Ascending aorta (tissue), 2 donors: ENCODE data around the gene PPP3R1. TPM values are rescaled to one million over a fixed set of nuclear protein-coding genes. Genes with fewer than 3 reads are reported as not detected.
A peak's percentile ranks its signal among the peaks of the same experiment; 100 is the strongest.

Experiments used
- DNase-seq, 2 donors: peaks; one replicate each; pipeline ENCODE4 v3.0.0-alpha.2; 2019; ENCODE audit warnings: low spot score in 2 of 2
- H3K27ac ChIP-seq, 2 donors: fragments of 200-600 bp; sonication (generic); one replicate each; pipeline ENCODE4 v1.5.1; 2016 to 2017; ENCODE audit warnings: mild to moderate bottlenecking in 1 of 2
- H3K27me3 ChIP-seq: fragments of 200-600 bp; sonication (generic); one replicate; pipeline ENCODE4 v1.5.1; 2017
- H3K36me3 ChIP-seq, 2 donors: fragments of 200-600 bp; sonication (generic); one replicate each; pipeline ENCODE4 v1.5.1; 2016
- H3K4me1 ChIP-seq, 2 donors: fragments of 200-600 bp; sonication (generic); one replicate each; pipeline ENCODE4 v1.5.1; 2016 to 2017; ENCODE audit warnings: mild to moderate bottlenecking in 1 of 2
- H3K4me3 ChIP-seq, 2 donors: fragments of 200-600 bp; sonication (generic); one replicate each; pipeline ENCODE4 v1.5.1; 2016 to 2017; ENCODE audit warnings: mild to moderate bottlenecking in 1 of 2
- H3K9me3 ChIP-seq, 2 donors: fragments of 200-600 bp; sonication (generic); one replicate each; pipeline ENCODE4 v1.5.1; 2016
- intact Hi-C: fragments of 100-400 bp; cut with DNase I; formaldehyde crosslinking; loops from one replicate; pipeline ENCODE4 v1.15.1; 2023
- total RNA-seq: library from RNA; depleted of rRNA; stranded (reverse); fragments of >200 nt; gene quantifications from one replicate; pipeline ENCODE4 v1.1.0, GENCODE V29; 2016
- TF ChIP-seq, protein P1 (sequence below), 3 experiments: fragments of 200-600 bp in 2 of 3; fragments of 450-650 bp in 1 of 3; sonication (generic) in 2 of 3; IDR thresholded peaks; one replicate each; pipeline ENCODE4 v1.5.1; 2016 to 2019; ENCODE audit warnings: antibody characterized with exemption in 3 of 3, mild to moderate bottlenecking in 1 of 3, moderate library complexity in 1 of 3

PPP3R1 gene, protein sequence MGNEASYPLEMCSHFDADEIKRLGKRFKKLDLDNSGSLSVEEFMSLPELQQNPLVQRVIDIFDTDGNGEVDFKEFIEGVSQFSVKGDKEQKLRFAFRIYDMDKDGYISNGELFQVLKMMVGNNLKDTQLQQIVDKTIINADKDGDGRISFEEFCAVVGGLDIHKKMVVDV
- total RNA-seq, result 16.8 TPM

DNA sequence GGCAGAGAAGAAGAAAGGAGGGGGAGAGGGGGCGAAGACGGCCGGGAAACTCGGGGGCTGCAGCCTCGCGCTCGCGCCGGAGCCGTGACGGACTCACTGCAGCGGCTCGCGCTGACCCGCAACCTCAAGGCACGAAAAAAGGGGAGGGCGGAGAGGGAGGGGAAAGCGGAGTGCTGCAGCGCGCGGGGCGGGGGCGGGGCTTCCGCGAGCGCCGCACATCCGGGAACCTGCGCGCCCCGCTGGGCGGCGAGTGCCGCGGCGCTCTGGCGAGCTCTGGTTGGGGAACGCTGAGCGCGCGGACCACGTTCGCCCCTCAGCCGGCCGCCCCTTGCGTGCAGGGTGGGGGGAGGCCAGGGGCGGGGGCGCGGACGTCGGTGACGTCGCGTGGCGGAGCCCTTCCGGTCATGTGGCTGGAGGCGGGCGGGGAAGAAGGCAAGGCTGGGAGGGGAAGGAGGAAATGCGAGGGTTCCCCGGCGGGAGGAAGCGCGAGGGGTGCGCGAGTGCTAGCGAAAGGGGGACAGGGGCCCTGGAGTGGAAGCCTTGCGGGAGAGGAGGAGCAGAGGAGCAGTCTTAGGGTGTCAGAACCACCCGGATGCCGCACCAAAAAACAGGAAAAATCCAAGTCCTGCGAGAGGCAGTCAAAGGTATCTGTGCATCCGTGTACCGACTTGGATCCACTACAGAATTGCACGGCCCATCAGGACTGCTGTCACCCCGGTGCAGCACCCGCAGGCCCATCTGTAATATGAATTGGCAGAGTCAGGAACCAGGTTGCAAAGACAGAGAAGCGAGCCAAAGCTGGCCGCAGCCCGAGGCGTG is at the start of gene PPP3R1:
Gene PPP3R1 (minus strand): TSS at position 133 of the 819 bp plus-strand sequence. CDS start 405 bp downstream, outside the sequence.
- Histone ChIP-seq H3K27me3 (no peaks in the 10 kb centered on the region), H3K36me3 (no peaks in the 10 kb centered on the region), H3K27ac (peak within 1 kb of the TSS; percentile 97 to 100), H3K4me1 (peaks cover 3 to 36% of the 10 kb centered on the region in 2 donors), H3K4me3 (peak within 1 kb of the TSS; percentile 91 to 99), H3K9me3 (no peaks in the 10 kb centered on the region)
- intact Hi-C loops, result loop anchor here (1.0 to 10.0 kb wide), 8 partner anchors 56 to 2002 kb away; partner anchors contain the start of genes ETAA1, MEIS1, PCYOX1 and PNO1
- TF ChIP-seq, protein P1, sequence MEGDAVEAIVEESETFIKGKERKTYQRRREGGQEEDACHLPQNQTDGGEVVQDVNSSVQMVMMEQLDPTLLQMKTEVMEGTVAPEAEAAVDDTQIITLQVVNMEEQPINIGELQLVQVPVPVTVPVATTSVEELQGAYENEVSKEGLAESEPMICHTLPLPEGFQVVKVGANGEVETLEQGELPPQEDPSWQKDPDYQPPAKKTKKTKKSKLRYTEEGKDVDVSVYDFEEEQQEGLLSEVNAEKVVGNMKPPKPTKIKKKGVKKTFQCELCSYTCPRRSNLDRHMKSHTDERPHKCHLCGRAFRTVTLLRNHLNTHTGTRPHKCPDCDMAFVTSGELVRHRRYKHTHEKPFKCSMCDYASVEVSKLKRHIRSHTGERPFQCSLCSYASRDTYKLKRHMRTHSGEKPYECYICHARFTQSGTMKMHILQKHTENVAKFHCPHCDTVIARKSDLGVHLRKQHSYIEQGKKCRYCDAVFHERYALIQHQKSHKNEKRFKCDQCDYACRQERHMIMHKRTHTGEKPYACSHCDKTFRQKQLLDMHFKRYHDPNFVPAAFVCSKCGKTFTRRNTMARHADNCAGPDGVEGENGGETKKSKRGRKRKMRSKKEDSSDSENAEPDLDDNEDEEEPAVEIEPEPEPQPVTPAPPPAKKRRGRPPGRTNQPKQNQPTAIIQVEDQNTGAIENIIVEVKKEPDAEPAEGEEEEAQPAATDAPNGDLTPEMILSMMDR (IDR thresholded peaks at IDR 0.05), result no peak
- DNase-seq, result peak; percentile 81 to 97

DNA sequence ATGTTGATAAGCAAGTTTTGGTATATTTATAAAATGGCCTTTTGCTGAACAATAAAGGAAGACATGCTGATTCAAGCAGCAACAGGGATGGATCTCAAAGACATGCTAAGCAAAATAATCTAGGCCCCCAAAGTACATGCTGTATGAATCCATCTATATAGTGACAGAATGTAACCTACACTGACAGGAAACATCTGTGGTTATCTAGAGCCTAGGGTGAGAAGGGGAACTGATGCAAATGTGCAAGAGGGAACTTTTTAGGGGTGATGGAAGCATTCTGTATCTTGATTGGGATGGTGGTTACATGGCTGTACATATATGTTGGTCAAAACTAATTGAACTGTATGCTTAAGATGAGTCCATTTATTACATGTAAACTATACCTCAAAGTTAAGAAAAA is 43.2 kb upstream of the PPP3R1 start:
- H3K4me3 ChIP-seq, result no peak overlapping the region
- intact Hi-C loops, result no loop called here
- H3K4me1 ChIP-seq, result no peaks in the 10 kb centered on the region
- no peak overlapping the region for H3K27ac ChIP-seq
- H3K36me3 ChIP-seq, result no peaks in the 10 kb centered on the region
- no peaks in the 10 kb centered on the region for H3K9me3 ChIP-seq
- TF ChIP-seq, protein P1 (IDR thresholded peaks at IDR 0.05), result no peak
- H3K27me3 ChIP-seq, result no peaks in the 10 kb centered on the region
- DNase-seq, result no peak

DNA sequence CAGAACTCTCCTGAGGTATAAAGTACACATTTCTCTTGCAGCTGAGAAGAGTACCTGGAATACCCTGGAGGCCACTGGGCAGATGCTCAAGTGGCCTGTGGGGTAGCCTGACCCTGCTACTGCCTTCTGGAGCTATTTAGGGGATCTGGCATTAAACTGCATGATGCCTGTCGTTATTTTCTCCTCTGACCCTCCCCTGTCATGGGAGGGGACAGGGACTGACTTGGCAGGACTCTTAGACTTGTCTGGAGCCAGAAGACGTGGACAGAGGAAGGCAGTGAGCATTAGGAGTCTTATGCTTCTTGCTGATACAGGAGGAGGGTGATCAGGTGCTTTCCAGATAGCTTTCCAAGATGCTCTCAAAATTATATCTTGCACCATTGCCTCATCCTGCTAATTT is 42.6 kb upstream of the PPP3R1 start:
- DNase-seq, result no peak
- no peaks in the 10 kb centered on the region for H3K4me1 ChIP-seq
- TF ChIP-seq, protein P1 (IDR thresholded peaks at IDR 0.05), result no peak
- no peaks in the 10 kb centered on the region for H3K9me3 ChIP-seq
- H3K27ac ChIP-seq, result no peak overlapping the region
- no peaks in the 10 kb centered on the region for H3K36me3 ChIP-seq
- no peak overlapping the region for H3K4me3 ChIP-seq
- intact Hi-C loops, result no loop called here
- no peaks in the 10 kb centered on the region for H3K27me3 ChIP-seq

DNA sequence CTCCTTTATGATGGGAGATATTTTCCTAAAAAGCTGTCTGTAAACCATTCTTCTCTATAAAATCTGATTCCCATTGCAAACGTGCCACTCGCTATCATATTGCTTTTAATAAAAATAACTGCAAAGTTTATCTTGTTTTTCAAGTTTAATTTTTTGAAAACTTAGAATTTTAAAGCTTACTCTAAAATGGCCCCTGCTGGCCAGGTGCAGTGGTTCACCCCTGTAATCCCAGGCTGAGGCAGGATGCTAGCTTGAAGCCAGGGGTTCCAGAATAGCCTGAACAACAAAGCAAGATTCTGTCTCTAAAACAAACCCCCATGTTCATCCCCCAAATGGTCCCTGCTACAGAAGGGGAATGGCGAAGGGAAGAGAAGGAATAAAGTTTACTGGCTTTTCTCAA is 41.9 kb upstream of the PPP3R1 start:
- no peak for DNase-seq
- TF ChIP-seq, protein P1 (IDR thresholded peaks at IDR 0.05), result no peak
- Histone ChIP-seq H3K4me3 (no peak overlapping the region), H3K9me3 (no peaks in the 10 kb centered on the region), H3K36me3 (no peaks in the 10 kb centered on the region), H3K27me3 (no peaks in the 10 kb centered on the region), H3K4me1 (no peaks in the 10 kb centered on the region), H3K27ac (no peak overlapping the region)
- intact Hi-C loops, result no loop called here

DNA sequence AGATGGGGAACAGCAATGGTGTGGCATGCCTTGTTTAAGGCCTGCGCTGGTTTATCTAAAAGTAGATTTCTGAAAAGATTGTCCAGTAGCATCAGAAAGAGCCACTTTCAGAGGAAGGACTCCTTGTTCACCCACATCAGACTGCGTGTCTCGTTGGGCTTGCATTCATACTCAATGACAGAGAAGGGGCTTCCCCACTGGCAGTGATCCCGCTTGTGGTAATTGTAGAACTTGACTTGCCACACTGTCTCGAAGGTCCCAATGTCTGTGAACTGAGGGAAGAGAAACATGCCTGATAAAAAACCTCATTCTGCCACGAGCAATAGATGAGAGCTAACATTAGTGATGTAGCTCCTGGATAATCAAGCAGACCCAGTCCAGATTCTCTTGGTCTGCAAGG is 41.4 kb upstream of the PPP3R1 start:
- intact Hi-C loops, result no loop called here
- no peak overlapping the region for H3K4me3 ChIP-seq
- no peaks in the 10 kb centered on the region for H3K9me3 ChIP-seq
- H3K27ac ChIP-seq, result no peak overlapping the region
- TF ChIP-seq, protein P1 (IDR thresholded peaks at IDR 0.05), result no peak
- no peak for DNase-seq
- no peaks in the 10 kb centered on the region for H3K27me3 ChIP-seq
- H3K36me3 ChIP-seq, result no peaks in the 10 kb centered on the region
- no peaks in the 10 kb centered on the region for H3K4me1 ChIP-seq
